ENCODE measurements around the gene FOSL2. TPM values are rescaled to one million over a fixed set of nuclear protein-coding genes. Genes with fewer than 3 reads are reported as not detected.
A peak's percentile ranks its signal among the peaks of the same experiment; 100 is the strongest.

Gene FOSL2
- polyA plus RNA-seq, 1 of the 3 experiments (the other 2 are of a cell fraction): 41.7 TPM

GRCh38 chr2:28389399-28390240 is 3.0 kb upstream of the FOSL2 start (continued):
- TF ChIP-seq SIN3A (IDR thresholded peaks at IDR 0.05; ENCODE audit: borderline replicate concordance, low read depth, low read length) (no peak), FOXJ3 (CRISPR knock-in tag; IDR thresholded peaks at IDR 0.05) (0 out of 2 replicates have a peak, but pooled peaks have one; percentile 12), IRF3 (IDR thresholded peaks at IDR 0.05; ENCODE audit: low read depth, low read length) (no peak)

- no peaks in the 10 kb centered on the region for H3K36me3 ChIP-seq (replicated peaks in 1 of 2; ENCODE audit: control insufficient read depth in 1 of 2, insufficient read depth in 2 of 2, low read length in 1 of 2)
- H3K4me3 ChIP-seq (ENCODE audit: low read depth in 2 of 2, low read length in 1 of 2): peak overlapping the region; percentile 83 to 84
- peak overlapping the region; percentile 98 for H3K9ac ChIP-seq
- H3K79me2 ChIP-seq (ENCODE audit: insufficient read depth): peaks cover 25% of the 10 kb centered on the region
- H2AFZ ChIP-seq (ENCODE audit: low read depth): peak overlapping the region; percentile 86
- ChIA-PET POLR2A (interaction anchor here (0.6 to 5.0 kb wide), 19 partner anchors 15 to 686 kb away, joined by 3 to 79 read pairs (median 4); partner anchors contain the start of genes BABAM2, MRPL33 and RBKS), CTCF (interaction anchor here (0.6 to 5.5 kb wide), 13 partner anchors 11 to 686 kb away, joined by 3 to 33 read pairs (median 3); partner anchors contain the start of genes BABAM2 and RBKS)
- 0% methylated on average over 24 of the region's 45 CpGs for WGBS (ENCODE audit: low lambda C conversion rate)
- peaks cover 21 to 22% of the 10 kb centered on the region in 2 experiments; a peak in 3 of 4 replicates for H3K4me1 ChIP-seq (ENCODE audit: control insufficient read depth in 1 of 2, insufficient read depth in 2 of 2, low read depth in 1 of 2, low read length in 1 of 2)
- H3K27ac ChIP-seq (ENCODE audit: low read depth in 2 of 2, low read length in 1 of 2): peak overlapping the region; percentile 92 to 97
- TF ChIP-seq NFIC (IDR thresholded peaks at IDR 0.05; ENCODE audit: borderline replicate concordance) (no peak), USF1 (IDR thresholded peaks at IDR 0.05; ENCODE audit: borderline replicate concordance, low read depth) (no peak; the same call in 1 of the 2 replicates), TAF1 (IDR thresholded peaks at IDR 0.05; ENCODE audit: borderline replicate concordance, low read depth, low read length) (peak; percentile 31; the same call in 1 of the 2 replicates), RAD21 (IDR thresholded peaks at IDR 0.05; ENCODE audit: low read length) (peak; percentile 2; the same call in 1 of the 2 replicates), EZH2phosphoT487 (IDR thresholded peaks at IDR 0.05; ENCODE audit: borderline replicate concordance, low read depth) (no peak), PBX3 (IDR thresholded peaks at IDR 0.05) (peak; percentile 14; the same call in 1 of the 2 replicates), NRF1 (IDR thresholded peaks at IDR 0.05; ENCODE audit: low read depth, low read length) (no peak), YY1 (IDR thresholded peaks at IDR 0.05; ENCODE audit: low read depth) (peak; percentile 10; the same call in 1 of the 2 replicates), CHD2 (IDR thresholded peaks at IDR 0.05; ENCODE audit: low read length, partially characterized antibody) (peak; percentile 6), EP300 (IDR thresholded peaks at IDR 0.05; ENCODE audit: borderline replicate concordance in 1 of 2, low read depth in 1 of 2, low read length in 1 of 2) (peak in 1 of 2 experiments; percentile 3; a peak in 1 of 4 replicates), POLR2AphosphoS5 (IDR thresholded peaks at IDR 0.05; ENCODE audit: low read depth, low read length) (peak; percentile 38), USF2 (IDR thresholded peaks at IDR 0.05; ENCODE audit: borderline replicate concordance, low read depth, low read length) (no peak), TCF12 (IDR thresholded peaks at IDR 0.05) (peak; percentile 22; the same call in 1 of the 2 replicates)
- H3F3A ChIP-seq (replicated peaks; ENCODE audit: insufficient read depth): peaks cover 26% of the 10 kb centered on the region
- no peaks in the 10 kb centered on the region for H3K9me3 ChIP-seq
- no peaks in the 10 kb centered on the region for H4K20me1 ChIP-seq (ENCODE audit: insufficient read depth)
- H3K9me2 ChIP-seq: no peaks in the 10 kb centered on the region
- H3K27me3 ChIP-seq (ENCODE audit: insufficient read depth): no peaks in the 10 kb centered on the region
- DNase-seq: peak; percentile 91
- peak overlapping the region; percentile 89 for H3K4me2 ChIP-seq
Measured at GRCh38 chr2:28390241-28390745, 2.4 kb upstream of the FOSL2 start.
